Loucy (cell line): ENCODE data around the gene RNF152.

Source experiments
- H2AFZ ChIP-seq: fragments of 200-600 bp; sonication (generic); 2 replicates; pipeline ENCODE4 v1.6.0; 2016; ENCODE audit warnings: antibody characterized with exemption, mild to moderate bottlenecking, low read length, moderate library complexity
- H3F3A ChIP-seq: fragments of 200-600 bp; 2 replicates; pipeline ENCODE4 v1.6.0; 2016; ENCODE audit warnings: antibody characterized with exemption, low read depth, mild to moderate bottlenecking
- H3K27me3 ChIP-seq: fragments of 200-600 bp; sonication (generic); 2 replicates; pipeline ENCODE4 v1.6.1; 2014; ENCODE audit warnings: low read length, mild to moderate bottlenecking; ENCODE audit not compliant: insufficient read depth, poor library complexity, severe bottlenecking
- H3K36me3 ChIP-seq: fragments of 200-600 bp; sonication (generic); 2 replicates; pipeline ENCODE4 v1.6.1; 2016; ENCODE audit warnings: low read length; ENCODE audit not compliant: insufficient read depth
- H3K4me1 ChIP-seq: fragments of 200-600 bp; sonication (generic); 2 replicates; pipeline ENCODE4 v1.5.1; 2014; ENCODE audit warnings: low read length, mild to moderate bottlenecking; ENCODE audit not compliant: insufficient read depth, poor library complexity, severe bottlenecking
- H3K4me2 ChIP-seq: fragments of 200-600 bp; sonication (generic); 2 replicates; pipeline ENCODE4 v1.6.0; 2014; ENCODE audit warnings: antibody characterized with exemption, low read length, low read depth, mild to moderate bottlenecking; ENCODE audit not compliant: poor library complexity, severe bottlenecking
- H3K4me3 ChIP-seq: fragments of 200-600 bp; sonication (generic); 2 replicates; pipeline ENCODE4 v1.5.1; 2014; ENCODE audit warnings: low read length, mild to moderate bottlenecking, mixed read lengths; ENCODE audit not compliant: poor library complexity, severe bottlenecking
- H3K79me2 ChIP-seq: fragments of 200-600 bp; sonication (generic); 2 replicates; pipeline ENCODE4 v1.6.1; 2014; ENCODE audit warnings: low read length; ENCODE audit not compliant: insufficient read depth
- H3K9ac ChIP-seq: fragments of 200-600 bp; sonication (generic); 2 replicates; pipeline ENCODE4 v1.6.0; 2014; ENCODE audit warnings: mild to moderate bottlenecking, low read depth, low read length, moderate library complexity; ENCODE audit not compliant: poor library complexity, severe bottlenecking
- H3K9me2 ChIP-seq: fragments of 200-600 bp; sonication (generic); replicated peaks from 2 replicates; pipeline ENCODE4 v1.6.1; 2016; ENCODE audit warnings: low read depth, low read length, mixed read lengths
- H3K9me3 ChIP-seq: fragments of 200-600 bp; sonication (generic); 2 replicates; pipeline ENCODE4 v1.6.1; 2014; ENCODE audit warnings: mild to moderate bottlenecking, antibody characterized with exemption, low read length, low read depth; ENCODE audit not compliant: insufficient read depth
- H4K20me1 ChIP-seq: fragments of 200-600 bp; sonication (generic); 2 replicates; pipeline ENCODE4 v1.6.0; 2014; ENCODE audit warnings: antibody characterized with exemption, low read length, mild to moderate bottlenecking; ENCODE audit not compliant: insufficient read depth, poor library complexity, severe bottlenecking
- CTCF ChIP-seq: fragments of 200-600 bp; sonication (generic); conservative IDR thresholded peaks from 2 replicates; pipeline ENCODE4 v1.5.1; 2014; ENCODE audit warnings: mild to moderate bottlenecking, antibody characterized with exemption, low read length
- EZH2phosphoT487 ChIP-seq: fragments of 200-600 bp; IDR thresholded peaks from 2 replicates; pipeline ENCODE4 v1.6.1; 2018; ENCODE audit warnings: antibody characterized with exemption, mild to moderate bottlenecking, moderate library complexity, borderline replicate concordance

Gene RNF152

GRCh38 chr18:61900504-61901281 lies 7.9 kb upstream of the RNF152 start:
- H3K4me3 ChIP-seq = no peak overlapping the region
- H3K4me1 ChIP-seq = no peaks in the 10 kb centered on the region
- TF ChIP-seq EZH2phosphoT487 = no peak
- no peak for TF ChIP-seq CTCF
- H3K27me3 ChIP-seq = no peaks in the 10 kb centered on the region
- no peak overlapping the region for H3K9ac ChIP-seq
- no peaks in the 10 kb centered on the region for H3K9me3 ChIP-seq
- no peak overlapping the region for H3K4me2 ChIP-seq
- no peaks in the 10 kb centered on the region for H3K36me3 ChIP-seq
- no peaks in the 10 kb centered on the region for H3F3A ChIP-seq
- H3K79me2 ChIP-seq = no peaks in the 10 kb centered on the region
- H2AFZ ChIP-seq = no peak overlapping the region
- no peaks in the 10 kb centered on the region for H3K9me2 ChIP-seq
- H4K20me1 ChIP-seq = no peaks in the 10 kb centered on the region

- H3K9me2 ChIP-seq = no peaks in the 10 kb centered on the region
- H3K36me3 ChIP-seq = no peaks in the 10 kb centered on the region
- H3K9me3 ChIP-seq = no peaks in the 10 kb centered on the region
- no peaks in the 10 kb centered on the region for H3K4me1 ChIP-seq
- no peak overlapping the region for H2AFZ ChIP-seq
- H3F3A ChIP-seq = no peaks in the 10 kb centered on the region
- TF ChIP-seq EZH2phosphoT487 = no peak
- TF ChIP-seq CTCF = no peak
- no peaks in the 10 kb centered on the region for H4K20me1 ChIP-seq
- no peak overlapping the region for H3K9ac ChIP-seq
- no peak overlapping the region for H3K4me3 ChIP-seq
- H3K4me2 ChIP-seq = no peak overlapping the region
- H3K27me3 ChIP-seq = peaks cover 11% of the 10 kb centered on the region
- H3K79me2 ChIP-seq = no peaks in the 10 kb centered on the region
Measured at GRCh38 chr18:61898640-61899101, 5.9 kb upstream of the RNF152 start.

GRCh38 chr18:61896757-61897156 lies 4.0 kb upstream of the RNF152 start:
- peaks cover 24% of the 10 kb centered on the region for H3K27me3 ChIP-seq
- H3K36me3 ChIP-seq = no peaks in the 10 kb centered on the region
- no peaks in the 10 kb centered on the region for H3K79me2 ChIP-seq
- no peak overlapping the region for H3K9ac ChIP-seq
- no peaks in the 10 kb centered on the region for H4K20me1 ChIP-seq
- H2AFZ ChIP-seq = no peak overlapping the region
- no peak for TF ChIP-seq CTCF
- no peak for TF ChIP-seq EZH2phosphoT487
- H3K9me3 ChIP-seq = no peaks in the 10 kb centered on the region
- no peak overlapping the region for H3K4me3 ChIP-seq
- H3K4me2 ChIP-seq = no peak overlapping the region
- H3K9me2 ChIP-seq = no peaks in the 10 kb centered on the region
- H3K4me1 ChIP-seq = peaks cover 5% of the 10 kb centered on the region
- no peaks in the 10 kb centered on the region for H3F3A ChIP-seq
